NOMO-1 (cell line): Measurements from ENCODE around the gene PTPRN2.
"Not testable (repeated sequence)": the region's sequence is repeated elsewhere in the genome, so short reads cannot be mapped to it uniquely, and the experiment has no call there.

Experiments
- DNase-seq, 2 experiments: peaks; one replicate each; lab custom pipeline; 2025; ENCODE audit not compliant: unreplicated experiment in 2 of 2; lab: John Stamatoyannopoulos, UW

The PTPRN2 gene

DNA sequence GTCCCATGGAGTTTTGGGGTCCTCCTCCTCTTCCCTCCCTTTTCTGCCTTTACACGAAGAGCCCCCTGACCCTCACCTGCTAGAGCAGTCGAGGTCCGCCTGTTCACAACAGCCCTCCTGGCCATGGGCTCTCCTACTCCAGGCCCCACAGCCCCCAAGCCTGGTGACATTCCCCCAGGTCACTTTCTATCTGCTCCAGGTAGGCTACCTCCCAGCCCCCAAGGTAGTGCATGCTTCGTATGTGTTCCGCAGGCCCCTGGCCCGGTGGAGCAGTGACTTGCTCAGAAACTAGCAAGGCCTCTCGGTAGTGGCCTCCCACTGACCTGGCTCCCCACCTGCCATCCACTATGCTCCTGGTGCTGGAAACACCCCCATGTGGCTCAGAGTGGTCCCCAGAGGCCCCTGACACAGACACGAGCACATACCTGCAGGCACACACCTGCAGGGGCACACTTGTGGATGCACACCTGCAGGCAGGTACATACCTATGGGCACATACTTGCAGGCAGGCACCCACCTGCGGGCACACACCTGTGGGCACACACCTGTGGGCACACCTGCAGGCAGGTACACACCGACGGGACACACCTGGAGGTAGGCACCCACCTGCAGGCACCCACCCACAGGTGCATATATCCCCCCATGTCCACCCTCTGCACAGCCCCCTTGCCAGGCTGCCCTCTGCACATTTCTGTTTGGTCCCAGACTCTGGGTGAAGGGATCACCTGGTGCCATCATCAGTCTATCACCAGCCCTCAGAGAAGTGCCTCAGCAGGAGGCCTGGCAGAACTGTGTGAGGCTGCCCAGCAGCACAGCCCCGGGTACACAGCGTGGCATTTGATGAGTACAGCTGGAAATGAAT is 322.5 kb downstream of the PTPRN2 start:
- DNase-seq: no peak

DNA sequence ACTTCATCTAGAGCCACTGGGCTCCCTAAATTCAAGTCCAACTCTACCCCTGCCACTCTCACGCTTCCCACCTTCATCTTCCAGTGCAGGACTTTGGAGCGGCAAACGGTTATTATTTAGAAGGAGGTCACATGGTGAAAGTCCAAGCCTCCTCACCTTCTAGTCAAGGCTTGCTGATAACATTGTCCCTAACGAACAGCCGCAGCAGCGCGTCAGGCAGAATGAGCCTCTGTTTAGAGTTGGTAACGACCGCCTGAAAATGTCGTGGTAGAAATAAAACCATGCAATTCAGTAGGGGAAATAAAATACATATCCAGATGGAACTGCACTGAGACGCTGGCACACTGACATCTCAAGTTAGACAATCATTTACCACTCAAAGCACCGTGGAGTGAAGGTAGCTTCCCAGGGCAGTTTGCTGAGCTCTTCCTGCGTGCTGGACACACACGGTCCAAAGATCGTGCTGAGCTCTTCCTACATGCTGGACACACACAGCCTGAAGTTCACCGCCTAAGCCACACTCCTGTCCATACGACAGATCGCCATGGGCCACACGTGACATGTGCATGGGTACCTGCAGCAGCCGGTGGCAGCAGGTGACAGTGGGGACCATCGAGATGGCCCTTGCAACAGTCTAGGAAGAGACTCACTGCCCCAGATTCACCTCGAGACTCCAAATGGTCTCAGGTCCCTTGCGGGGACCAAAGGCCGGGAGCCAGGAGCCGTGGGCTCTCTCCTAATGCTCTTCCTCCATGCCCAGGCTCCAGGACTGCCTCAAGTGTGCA is 323.5 kb downstream of the PTPRN2 start:
- DNase-seq: no peak

DNA sequence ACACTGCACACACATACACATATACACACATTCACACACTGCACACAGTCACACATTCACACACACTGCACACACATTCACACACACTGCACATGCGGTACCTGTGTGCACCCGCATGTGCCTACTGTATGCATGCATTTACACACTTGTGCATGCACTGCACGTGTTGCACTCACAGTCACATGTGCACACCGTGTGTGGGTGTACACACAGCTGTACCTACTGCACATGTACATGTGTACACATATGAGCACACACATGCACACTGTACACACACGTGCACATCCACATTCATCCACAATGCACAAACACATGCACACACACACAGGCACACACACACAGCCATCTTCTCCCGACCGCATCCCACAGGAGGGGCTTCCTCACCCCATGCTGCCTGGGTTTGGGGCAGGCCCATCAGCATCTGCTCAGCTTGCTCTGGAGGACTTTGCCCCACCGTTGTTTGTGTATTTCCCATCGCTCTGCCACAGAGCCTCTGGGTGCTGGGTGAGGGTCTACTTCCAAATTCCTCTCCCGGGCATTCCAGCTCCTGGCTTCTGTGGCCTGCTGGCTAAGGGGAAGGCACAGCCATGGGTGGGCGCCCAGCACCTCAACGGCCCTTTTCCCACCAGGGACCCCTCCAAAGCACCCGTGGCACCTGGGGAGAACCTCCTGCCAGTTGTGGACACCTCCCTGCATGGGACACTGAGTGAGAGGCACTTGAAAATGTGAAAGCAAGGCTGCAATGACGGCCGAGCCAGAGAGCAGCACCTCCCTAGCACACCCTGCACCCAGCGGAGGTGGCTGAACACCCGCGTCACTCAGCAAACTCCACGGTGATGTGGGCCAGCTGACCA is 324.3 kb downstream of the PTPRN2 start:
- DNase-seq: no peak

DNA sequence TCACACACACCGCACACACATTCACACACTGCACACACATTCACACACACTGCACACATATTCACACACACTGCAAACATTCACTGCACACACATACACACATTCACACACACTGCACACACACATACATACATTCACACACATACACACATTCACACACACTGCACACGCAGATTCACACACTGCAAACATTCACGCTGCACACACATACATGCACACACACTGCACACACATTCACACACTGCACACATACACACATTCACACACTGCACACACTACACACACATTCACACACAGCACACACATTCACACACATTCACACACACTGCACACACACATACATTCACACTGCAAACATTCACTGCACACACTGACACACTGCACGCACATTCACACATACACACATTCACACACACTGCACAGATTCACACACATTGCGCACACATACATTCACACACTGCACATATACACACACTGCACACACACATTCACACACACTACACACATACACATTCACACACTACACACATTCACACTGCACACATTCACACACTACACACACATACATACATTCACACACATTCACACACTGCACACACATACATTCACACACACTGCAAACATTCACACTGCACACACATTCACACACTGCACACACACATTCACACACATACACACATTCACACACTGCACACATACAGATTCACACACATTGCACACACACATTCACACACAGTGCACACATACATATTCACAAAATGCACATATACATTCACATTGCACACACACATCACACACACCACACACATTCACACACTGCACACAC is 325.1 kb downstream of the PTPRN2 start:
- DNase-seq: no peak

DNA sequence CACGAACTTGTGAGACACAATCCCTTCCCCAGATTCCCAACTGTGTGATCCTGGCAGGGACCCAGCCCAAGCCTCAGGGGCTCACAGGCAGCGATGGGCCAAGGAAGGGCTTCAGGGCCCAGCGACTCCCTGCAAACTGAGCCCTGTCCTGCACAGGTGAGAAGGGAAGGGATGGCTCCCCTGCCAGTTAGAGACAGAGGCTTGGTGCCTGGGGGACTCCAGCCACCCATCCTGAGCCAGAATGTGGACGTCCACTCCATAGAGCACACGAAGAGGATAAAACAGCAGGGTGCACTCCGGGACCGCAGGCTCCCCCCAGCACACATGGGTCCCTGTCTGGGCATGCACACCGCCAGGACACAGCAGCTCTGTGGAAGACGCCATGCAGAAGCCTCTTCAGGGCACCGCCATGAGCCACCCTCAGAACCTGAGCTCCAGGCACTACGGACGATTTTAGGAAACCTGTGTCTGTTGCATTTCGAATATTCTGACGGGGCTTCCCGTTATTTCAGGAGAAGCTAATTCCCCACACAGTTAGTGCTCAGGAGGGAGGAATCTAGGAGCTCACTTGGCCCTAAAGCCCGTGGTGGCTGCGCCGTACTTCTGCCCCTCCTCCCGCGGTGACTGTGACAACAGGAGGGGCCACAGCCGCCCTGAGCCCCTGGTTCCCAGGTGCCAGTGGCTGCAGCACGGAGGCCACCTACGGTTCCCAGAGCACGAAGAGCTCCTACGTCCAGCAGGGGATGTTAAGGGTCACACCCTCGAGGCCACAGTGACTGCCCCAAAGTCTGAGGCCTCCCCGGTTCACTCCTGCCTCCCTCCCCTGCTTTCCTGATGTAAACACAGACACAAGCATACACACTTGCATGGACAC is 326.0 kb downstream of the PTPRN2 start:
- no peak for DNase-seq

DNA sequence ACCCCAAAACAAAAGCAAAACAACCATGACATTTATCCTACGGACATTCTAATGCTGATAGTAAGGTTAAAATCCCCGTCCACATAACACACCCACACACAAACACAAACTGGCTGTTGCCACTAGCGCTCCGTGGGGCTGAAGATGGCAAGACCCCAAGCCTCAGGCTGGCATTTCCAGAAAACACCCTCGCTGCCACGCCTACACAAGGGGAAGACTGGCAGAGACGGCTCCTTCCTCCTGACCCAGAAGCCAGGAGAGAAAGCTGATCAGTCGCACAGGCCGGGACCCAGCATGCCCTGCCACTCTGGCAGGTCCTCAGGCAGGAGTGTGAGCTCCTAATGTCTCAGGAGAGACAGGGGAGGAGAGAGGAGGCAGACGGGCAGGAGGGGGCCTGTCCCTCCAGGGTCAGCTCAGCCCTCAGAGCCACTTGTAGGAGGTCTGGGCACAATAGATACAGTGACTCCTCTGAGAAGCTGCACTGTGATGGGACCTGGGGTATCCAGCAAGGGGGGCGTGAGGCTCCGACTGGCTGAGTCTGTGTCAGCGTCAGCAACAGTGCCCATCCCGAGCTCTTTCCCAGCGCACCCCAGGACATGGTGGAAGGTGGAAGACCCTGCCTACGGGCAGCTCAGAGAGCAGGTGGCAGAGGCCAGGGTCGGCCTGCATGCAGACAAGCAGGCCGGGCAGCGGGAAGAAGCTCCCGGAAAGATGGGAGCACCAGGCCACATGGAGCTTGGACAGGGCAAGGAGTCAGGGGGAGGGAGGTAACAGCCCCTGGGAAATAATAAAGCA is 326.9 kb downstream of the PTPRN2 start:
- DNase-seq: no peak

DNA sequence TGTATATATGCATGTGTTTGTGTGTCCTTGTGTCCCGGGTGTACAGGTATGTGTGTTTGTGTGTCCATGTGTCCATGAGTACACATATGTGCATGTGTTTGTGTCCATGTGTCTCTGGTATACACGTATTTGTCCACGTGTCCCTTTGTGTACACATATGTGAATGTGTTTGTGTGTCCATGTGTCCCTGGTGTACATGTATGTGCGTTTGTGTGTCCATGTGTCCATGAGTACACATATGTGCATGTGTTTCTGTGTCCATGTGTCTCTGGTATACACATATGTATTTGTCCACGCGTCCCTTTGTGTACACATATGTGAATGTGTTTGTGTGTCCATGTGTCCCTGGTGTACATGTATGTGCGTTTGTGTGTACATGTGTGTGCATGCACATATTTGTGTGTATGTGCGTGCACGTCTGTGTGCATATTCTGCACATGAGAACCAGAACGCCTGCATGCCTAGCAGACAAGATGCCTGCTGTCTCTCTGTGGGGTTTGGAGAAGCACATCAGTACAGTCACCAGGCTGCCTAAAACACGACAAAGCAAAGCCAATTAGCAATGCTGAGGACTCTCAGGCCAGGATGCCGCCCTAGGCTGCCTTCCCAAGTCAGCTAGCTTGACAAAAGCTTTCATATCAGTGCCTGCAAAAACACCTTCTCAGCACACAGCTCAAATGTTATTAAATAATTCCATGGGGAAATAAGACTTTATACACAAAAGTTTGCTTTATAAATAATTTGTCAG is 327.8 kb downstream of the PTPRN2 start:
- no peak for DNase-seq

DNA sequence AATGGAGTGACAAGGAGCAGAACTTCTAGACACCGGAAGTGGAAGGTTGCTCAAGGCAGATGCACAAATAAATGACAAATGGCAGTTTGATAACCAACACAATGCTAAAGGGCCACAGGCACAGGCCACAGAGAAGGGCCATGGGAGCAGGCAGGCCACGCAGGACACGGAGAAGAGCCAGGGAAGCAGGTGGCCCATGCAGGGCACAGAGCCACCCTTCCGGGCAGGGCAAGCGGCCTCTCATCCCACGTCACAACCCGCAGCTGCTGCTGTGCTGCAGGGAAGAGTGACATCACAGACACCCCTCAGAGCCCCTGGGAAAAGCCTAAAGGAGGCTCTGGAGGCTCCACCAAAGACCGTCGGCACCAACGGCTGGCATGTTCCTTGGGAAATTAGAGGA is 328.5 kb downstream of the PTPRN2 start:
- DNase-seq: no peak

DNA sequence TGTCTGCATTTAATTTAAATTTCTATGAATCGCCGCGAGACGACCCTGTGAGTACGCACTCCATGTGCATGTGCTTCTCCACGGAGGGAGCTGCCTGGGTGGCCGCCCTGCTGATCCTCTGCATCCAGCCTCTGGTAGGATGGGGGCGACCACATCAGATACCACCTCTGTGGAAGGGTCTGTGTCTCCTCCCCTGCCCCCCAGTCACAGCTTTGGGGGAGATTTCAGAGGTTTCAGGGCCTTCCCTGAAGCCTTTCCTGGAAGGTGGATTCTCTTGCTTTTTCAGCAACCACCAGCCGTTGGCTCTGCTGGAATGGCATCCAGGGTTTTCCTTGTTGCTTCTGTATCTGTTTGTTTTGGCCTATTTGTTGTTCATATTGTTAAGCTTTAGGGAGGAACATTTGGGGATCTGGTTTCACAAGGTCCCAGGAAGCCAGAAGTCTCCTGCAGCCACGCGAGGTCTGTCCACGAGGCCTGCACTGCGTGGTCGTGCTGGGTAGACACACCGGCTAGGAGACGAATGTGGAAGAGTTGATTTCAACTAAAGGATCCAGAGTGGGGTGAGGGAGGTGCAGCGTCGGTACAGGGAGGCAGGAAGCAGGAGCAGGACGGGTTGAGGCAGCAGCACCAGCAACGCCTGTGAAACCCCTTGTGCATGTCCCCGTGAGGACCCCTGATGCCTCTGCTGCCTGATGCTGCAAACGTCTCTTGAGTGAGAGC is 329.1 kb downstream of the PTPRN2 start:
- DNase-seq: no peak

DNA sequence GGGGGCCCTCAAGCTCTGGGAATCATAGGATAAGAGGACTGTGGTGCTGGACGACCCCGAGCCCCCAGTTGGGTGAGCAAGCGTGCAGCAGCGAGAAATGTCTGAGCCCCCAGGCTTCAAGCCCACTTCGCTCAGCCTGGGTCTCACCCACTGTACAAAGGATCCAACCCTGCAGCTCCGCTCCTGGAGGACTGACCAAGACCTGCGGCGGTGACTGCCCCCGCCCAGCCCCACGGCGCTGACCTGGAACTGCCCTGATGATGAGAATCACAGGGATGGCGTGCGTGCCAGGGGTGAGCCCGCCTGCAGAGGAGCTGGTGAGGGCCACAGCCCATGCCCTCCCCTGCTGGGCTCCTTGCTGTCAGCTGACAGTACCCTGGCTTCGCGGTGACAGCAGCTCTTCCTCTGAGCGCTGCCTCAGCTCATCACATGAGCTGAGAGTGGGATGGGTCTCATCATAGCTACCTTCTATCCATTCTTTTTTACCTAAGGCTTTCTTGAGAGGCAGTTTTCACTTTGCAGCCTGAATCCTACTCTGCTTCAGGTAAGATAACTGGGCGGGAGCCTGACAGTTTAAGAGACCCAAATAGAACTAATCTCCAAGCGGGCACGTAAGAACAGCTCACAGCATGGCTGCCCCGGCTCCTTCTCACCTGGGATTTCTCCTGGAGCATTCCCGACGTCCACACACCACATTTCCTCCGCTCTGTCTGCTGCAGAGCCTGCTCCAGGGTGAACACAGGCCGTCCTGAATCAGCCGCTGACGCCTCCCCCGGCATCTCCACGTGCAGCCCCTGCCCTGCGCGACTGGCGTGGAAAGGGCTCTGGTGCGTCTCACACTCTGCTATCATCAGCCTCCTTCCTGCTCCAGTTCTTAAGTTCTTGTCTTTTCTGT is 329.9 kb downstream of the PTPRN2 start:
- no peak for DNase-seq

DNA sequence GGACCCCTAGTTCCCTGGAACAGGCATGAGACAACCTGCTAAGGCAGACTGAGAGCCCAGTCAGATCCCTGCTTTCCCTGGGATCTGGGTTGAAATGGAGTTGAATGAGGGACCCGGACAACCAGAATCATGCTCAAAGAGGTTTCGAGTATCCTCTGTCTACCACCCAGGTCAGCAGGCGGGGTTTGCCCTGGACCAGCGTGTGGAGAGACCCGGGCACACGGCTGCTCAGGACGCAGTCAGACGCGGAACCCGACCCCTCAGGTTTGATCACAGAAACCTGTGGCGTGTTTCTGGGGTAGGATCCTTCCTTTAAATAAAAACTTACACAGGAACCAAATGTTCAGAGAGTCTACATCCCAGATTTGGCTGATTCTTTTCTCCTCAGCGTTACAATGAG is 330.6 kb downstream of the PTPRN2 start:
- no peak for DNase-seq

DNA sequence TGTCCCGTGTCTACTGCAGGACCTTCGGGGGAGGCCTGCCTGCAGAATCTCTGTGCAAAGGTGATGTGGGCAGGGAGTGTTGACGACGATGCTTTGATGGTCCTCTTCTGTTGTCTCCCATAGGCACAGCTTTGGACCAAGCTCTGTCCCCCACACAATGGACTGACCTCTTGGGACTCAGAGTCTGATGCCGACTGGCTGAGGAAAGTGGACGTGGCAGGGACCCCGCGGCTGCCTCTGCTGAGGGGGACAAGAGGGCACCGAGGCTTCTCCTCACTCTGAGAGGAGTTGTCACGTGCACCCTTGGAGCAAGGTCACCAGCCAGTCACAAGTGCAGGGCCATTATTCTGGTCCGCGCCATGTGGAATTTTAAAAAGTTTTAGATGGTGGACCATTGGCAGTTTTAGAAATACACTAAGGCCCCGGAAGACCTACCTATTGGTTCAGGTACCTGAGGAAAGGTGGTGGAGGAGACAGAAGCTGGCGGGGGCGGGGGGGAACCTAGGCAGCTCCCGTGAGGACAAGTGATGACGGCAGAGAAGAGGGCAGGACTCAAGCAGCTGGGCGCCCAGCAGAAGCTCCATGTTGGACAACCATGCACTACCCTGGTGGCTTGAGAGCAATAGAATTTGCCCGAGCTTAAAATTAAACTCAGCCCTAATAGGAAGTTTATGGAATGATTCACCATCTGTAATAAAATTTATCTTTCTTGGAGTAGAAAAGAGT is 331.4 kb downstream of the PTPRN2 start:
- DNase-seq: no peak

DNA sequence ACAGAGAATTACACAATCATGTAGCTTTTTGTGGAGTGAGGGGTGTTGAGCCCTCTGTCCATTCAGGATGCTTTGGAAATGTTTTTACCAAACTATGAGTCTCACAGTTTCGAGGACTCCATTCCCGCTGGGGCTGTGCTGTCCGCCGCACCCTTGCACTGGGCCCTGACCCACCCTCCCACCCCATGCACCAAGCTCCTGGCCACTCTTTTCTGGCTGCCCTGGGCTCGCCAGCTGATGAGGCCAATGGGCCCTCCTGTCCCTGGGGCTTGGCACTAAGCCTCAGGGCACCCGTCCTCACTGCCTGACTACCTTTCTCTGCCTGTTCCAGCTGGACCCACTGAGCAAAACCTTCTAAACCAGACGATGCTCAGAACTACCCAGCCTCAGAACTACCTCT is 332.1 kb downstream of the PTPRN2 start:
- no peak for DNase-seq

DNA sequence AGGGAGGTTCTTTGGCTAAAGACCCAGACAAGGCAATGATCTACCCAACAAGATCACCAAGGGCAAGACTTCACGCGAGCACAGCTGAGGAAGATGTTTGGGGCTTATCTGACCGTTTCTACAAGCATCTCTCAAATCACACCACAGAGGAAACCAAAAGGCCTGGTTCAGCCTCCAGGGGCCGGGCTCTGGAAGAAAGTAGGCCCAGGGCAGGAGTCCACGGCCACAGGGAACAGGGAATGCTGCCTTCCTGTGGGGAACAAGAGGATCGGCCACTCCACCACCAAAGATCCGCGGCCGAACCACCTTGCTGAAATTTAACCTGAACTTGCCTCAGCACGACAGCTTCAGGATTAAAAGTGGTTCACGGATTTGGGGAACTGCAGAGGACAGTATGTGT is 332.5 kb downstream of the PTPRN2 start:
- no peak for DNase-seq

DNA sequence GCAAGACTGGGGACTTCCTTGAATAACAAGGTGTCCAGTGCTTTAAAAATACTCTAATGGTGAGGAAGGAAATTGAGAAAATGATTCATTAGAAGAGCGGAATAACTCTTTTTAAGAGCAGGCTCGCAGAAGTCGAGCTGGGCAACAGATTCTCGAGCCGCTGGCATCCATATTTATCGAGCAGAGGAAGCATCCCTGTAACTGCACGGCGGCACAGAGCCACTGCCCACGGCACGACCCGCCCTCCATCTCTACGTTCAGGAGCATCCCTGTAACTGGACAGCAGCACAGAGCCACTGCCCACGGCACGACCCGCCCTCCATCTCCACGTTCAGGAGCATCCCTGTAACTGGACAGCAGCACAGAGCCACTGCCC is 334.0 kb downstream of the PTPRN2 start:
- not testable (repeated sequence) for DNase-seq
